Thymus (tissue), 11 donors: ENCODE data around the gene NR5A1. TPM values are rescaled to one million over a fixed set of nuclear protein-coding genes. Genes with fewer than 3 reads are reported as not detected.

ENCODE experiments used
- DNase-seq, 9 donors: peaks; one replicate each; pipeline ENCODE4 v3.0.0-alpha.2; 2013; ENCODE audit warnings: low spot score in 9 of 9, low read depth in 6 of 9, missing footprints in 1 of 9
- H3K27ac ChIP-seq, 2 donors: one replicate each; pipeline ENCODE4 v1.5.1; 2013; ENCODE audit warnings: control low read depth in 1 of 2, low read depth in 1 of 2, low read length in 1 of 2, mild to moderate bottlenecking in 1 of 2, moderate library complexity in 1 of 2
- H3K27me3 ChIP-seq, 2 donors: one replicate each; pipeline ENCODE4 v1.5.1; 2013; ENCODE audit warnings: low read length in 1 of 2; ENCODE audit not compliant: control insufficient read depth in 2 of 2, insufficient read depth in 1 of 2
- H3K36me3 ChIP-seq, 2 donors: one replicate each; pipeline ENCODE4 v1.5.1; 2013; ENCODE audit warnings: low read length in 1 of 2, mild to moderate bottlenecking in 1 of 2, moderate library complexity in 1 of 2; ENCODE audit not compliant: control insufficient read depth in 2 of 2, insufficient read depth in 2 of 2
- H3K4me1 ChIP-seq, 2 donors: one replicate each; pipeline ENCODE4 v1.5.1; 2013; ENCODE audit warnings: low read length in 2 of 2; ENCODE audit not compliant: control insufficient read depth in 2 of 2, insufficient read depth in 2 of 2
- H3K4me3 ChIP-seq, 2 donors: one replicate each; pipeline ENCODE4 v1.5.1; 2013; ENCODE audit warnings: low read length in 2 of 2, control low read depth in 1 of 2, mild to moderate bottlenecking in 1 of 2
- H3K9me3 ChIP-seq, 2 donors: one replicate each; pipeline ENCODE4 v1.5.1; 2013; ENCODE audit warnings: low read length in 1 of 2, mild to moderate bottlenecking in 1 of 2; ENCODE audit not compliant: control insufficient read depth in 2 of 2, insufficient read depth in 1 of 2
- WGBS: extraction: QIAGEN DNeasy Blood & Tissue Kit; methylation state at CpG from one replicate; pipeline ENCODE4 v1.1.7; 2013; 5-methylcytosine and 5-hydroxymethylcytosine counted together
- polyA plus RNA-seq: library from polyadenylated mRNA; stranded (reverse); fragments of 200-250 nt; gene quantifications from one replicate; pipeline ENCODE4 v1.2.3, GENCODE V29; 2013
- total RNA-seq: library from RNA; stranded (reverse); fragments of 120-200 nt; gene quantifications from one replicate; pipeline ENCODE4 v1.2.4, GENCODE V29; 2013
- donor health status: healthy.

The NR5A1 gene
- total and polyA plus RNA-seq, 2 donors = 0.46 to 0.52 TPM

DNA sequence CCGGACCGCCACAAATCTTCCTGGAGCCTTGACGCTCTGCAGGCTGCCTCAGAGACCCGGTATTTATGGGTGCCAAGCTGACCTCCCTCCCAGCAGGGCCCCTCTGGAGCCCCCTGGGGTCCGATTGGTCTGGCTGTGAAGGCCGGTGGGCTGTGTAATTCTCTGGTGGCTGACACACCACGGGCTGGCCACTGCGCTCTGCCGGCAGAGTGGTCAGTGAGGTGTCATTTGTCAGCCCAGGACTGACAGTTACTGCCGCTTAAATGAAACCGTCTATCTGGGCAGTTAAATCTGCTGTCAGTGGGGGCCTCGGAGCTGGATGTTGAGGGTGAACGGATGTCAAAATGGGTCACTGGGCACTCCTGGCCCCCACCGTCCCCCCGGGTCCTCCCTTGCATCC, 10.7 kb downstream of the NR5A1 start:
- no peak for DNase-seq
- WGBS = 59% methylated on average over 15 of the region's 15 CpGs
- H3K27ac ChIP-seq = peak overlapping the region in 1 of 2 donors; percentile 26

DNA sequence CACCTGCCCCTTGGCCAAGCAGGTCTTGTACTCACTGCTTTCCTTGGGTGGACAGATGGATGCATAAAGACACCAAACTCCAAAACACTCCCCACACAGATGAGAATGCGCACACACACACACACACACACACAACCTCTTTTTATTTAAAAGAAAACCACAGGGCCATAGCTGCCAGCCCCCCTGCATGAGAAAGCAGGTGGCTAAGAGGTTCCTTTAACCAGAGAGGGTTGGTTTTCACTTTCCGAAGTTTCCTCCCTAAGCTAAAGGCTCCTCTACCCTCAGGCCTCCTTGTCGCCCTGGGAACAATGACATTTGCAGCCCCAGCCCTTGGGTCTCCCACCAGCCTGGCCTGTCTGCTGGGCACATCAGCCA, 11.1 kb downstream of the NR5A1 start:
- peaks cover 0 to 1% of the 10 kb centered on the region in 2 donors for H3K9me3 ChIP-seq
- H3K27me3 ChIP-seq = peaks cover 0 to 14% of the 10 kb centered on the region in 2 donors
- DNase-seq = peak in 7 of 9 donors; percentile 9 to 78 (median 34)
- peak overlapping the region in 1 of 2 donors; percentile 28 for H3K27ac ChIP-seq
- peaks cover 17 to 41% of the 10 kb centered on the region in 2 donors for H3K4me1 ChIP-seq
- no peak overlapping the region for H3K4me3 ChIP-seq
- WGBS = 7% methylated on average over 3 of the region's 3 CpGs
- H3K36me3 ChIP-seq = no peaks in the 10 kb centered on the region

More for the DNA sequence above, 10.7 kb downstream of the NR5A1 start:
- Histone ChIP-seq H3K9me3 (peaks cover 0 to 1% of the 10 kb centered on the region in 2 donors), H3K4me3 (no peak overlapping the region), H3K36me3 (no peaks in the 10 kb centered on the region), H3K4me1 (peaks cover 17 to 41% of the 10 kb centered on the region in 2 donors), H3K27me3 (peaks cover 1 to 18% of the 10 kb centered on the region in 2 donors)

DNA sequence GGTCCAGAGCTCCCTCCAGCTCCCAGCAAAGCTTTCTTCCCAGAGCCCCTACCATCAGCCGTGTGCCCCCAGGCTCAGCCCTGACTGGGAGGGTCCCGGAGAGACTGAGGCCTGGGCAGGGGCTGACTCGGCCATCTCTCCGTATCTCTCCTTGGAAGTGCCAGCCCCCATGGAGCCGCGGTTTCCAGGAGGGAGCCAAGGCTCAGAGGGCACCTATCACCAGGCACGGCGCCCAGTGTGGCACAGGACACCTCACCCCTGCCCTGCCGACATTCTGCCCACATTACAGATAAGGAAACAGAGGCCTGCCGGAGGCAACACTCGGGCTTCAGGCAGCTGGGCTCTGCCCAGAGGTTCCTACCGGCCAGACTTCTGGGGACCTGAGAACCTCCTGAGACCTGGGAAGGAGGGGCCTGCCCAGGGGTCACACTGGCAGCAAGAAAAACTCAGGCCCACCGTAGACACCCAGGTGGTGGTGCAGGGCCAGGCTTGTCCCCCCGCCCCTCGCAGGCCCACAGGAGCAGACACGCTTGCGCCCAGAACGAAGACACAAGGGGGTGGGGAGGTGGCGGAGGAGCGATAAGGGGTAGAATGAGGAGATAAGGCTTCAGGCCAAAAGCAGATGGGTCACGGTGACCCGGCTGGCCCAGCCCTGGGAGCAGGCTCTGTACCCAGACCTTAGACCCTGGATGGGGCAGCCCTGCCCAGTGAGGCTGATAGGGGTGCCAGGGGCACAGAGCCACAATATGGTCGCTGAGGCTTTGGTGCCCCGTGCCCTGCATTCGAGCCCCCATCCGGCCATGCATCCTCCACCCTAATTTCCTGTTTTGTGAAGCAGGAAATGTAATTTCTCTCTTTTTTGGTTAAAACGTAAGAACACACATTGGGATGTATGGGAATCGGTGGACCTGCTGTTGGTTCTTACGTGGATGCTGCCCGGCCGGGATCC, 11.8 kb downstream of the NR5A1 start:
- WGBS = 58% methylated on average over 31 of the region's 31 CpGs
- Histone ChIP-seq H3K4me3 (no peak overlapping the region), H3K4me1 (peaks cover 17 to 41% of the 10 kb centered on the region in 2 donors), H3K9me3 (peaks cover 0 to 1% of the 10 kb centered on the region in 2 donors), H3K27ac (peak overlapping the region in 1 of 2 donors; percentile 28), H3K36me3 (no peaks in the 10 kb centered on the region), H3K27me3 (peaks cover 0 to 7% of the 10 kb centered on the region in 2 donors)
- peak in 3 of 9 donors; percentile 11 to 26 (median 16) for DNase-seq

DNA sequence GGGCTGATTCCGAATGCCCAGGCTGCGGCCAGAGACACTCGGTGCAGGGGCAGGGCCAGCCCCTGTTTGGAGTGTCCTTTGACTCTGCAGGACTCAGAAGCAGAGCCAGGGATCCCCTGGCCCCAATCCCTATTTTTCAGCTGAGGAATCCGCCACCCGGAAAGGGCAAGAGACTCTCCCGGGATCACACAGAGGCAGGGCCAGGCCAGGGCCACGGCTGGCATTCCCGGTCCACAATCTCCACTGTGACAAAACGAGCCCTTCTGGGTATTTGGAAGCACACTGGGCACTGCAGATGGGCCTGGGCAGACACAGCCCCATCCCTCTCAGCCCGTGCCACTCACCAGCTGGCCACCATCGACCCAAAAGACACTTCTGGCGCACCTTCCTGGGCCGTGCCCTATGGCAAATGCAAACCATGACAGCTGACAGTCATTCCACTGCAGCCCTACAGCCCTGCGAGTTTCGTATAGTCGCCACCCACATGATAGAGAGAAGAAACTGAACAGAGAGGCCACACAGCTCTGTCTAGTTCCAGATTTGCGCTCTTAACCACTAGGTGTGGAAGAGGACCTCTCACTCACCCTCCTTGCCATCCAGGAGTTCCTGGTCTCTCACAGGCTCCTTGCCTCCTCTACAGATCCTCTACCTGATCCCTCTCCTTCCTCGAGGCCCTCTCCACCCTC, 13.3 kb downstream of the NR5A1 start:
- H3K27ac ChIP-seq = no peak overlapping the region
- 86% methylated on average over 18 of the region's 18 CpGs for WGBS
- no peak overlapping the region for H3K4me3 ChIP-seq
- no peak for DNase-seq
- H3K36me3 ChIP-seq = no peaks in the 10 kb centered on the region
- peaks cover 0 to 10% of the 10 kb centered on the region in 2 donors for H3K27me3 ChIP-seq
- H3K4me1 ChIP-seq = peaks cover 17 to 41% of the 10 kb centered on the region in 2 donors
- H3K9me3 ChIP-seq = peaks cover 0 to 1% of the 10 kb centered on the region in 2 donors

DNA sequence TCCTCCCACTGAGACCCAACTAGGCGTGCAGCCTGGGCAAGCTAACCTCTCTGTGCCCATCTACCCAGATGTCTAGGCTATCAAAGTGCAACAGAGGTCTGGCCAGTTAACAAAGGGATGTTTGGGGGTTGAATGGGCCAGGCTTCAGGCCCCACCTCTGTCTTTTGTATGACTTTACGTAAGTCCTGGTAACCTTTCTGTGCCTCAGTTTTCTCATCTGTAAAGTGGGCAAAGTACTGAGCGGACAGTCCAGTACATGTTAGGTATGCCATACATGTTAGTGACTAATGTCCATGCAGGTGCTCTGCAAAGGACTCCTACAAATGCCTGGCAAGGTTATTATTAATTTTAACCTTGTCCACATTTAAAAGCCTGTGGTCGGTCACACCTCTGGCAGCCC, 14.0 kb downstream of the NR5A1 start:
- 96% methylated on average over 4 of the region's 4 CpGs for WGBS

DNA sequence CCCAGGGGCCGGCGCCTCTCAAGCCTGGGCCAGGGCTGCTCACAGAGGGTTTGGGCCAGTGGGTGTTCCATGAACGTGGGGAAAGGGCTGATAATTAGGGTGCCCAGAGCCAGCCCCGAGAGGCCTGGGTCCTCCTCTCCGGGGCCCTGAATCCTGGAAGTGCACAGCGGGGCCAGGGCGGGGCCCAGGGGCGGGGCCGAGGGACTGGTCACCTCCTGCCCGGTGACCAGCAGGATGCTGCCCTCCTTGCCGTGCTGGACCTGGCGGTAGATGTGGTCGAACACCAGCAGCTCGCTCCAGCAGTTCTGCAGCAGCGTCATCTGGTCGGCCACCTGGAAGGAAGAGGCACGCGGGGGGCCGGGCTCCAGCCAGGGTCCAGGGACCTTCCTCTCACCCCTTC, 14.4 kb downstream of the NR5A1 start:
- no peak overlapping the region for H3K4me3 ChIP-seq
- no peak overlapping the region for H3K27ac ChIP-seq
- H3K4me1 ChIP-seq = peaks cover 17 to 41% of the 10 kb centered on the region in 2 donors
- H3K36me3 ChIP-seq = no peaks in the 10 kb centered on the region
- no peak for DNase-seq
- H3K9me3 ChIP-seq = peaks cover 0 to 1% of the 10 kb centered on the region in 2 donors
- 96% methylated on average over 19 of the region's 19 CpGs for WGBS
- H3K27me3 ChIP-seq = peaks cover 0 to 17% of the 10 kb centered on the region in 2 donors

More for the DNA sequence above, 14.0 kb downstream of the NR5A1 start:
- no peak overlapping the region for H3K4me3 ChIP-seq
- H3K36me3 ChIP-seq = no peaks in the 10 kb centered on the region
- H3K4me1 ChIP-seq = peaks cover 17 to 41% of the 10 kb centered on the region in 2 donors
- peaks cover 0 to 1% of the 10 kb centered on the region in 2 donors for H3K9me3 ChIP-seq
- peaks cover 0 to 13% of the 10 kb centered on the region in 2 donors for H3K27me3 ChIP-seq
- DNase-seq = no peak
- no peak overlapping the region for H3K27ac ChIP-seq

DNA sequence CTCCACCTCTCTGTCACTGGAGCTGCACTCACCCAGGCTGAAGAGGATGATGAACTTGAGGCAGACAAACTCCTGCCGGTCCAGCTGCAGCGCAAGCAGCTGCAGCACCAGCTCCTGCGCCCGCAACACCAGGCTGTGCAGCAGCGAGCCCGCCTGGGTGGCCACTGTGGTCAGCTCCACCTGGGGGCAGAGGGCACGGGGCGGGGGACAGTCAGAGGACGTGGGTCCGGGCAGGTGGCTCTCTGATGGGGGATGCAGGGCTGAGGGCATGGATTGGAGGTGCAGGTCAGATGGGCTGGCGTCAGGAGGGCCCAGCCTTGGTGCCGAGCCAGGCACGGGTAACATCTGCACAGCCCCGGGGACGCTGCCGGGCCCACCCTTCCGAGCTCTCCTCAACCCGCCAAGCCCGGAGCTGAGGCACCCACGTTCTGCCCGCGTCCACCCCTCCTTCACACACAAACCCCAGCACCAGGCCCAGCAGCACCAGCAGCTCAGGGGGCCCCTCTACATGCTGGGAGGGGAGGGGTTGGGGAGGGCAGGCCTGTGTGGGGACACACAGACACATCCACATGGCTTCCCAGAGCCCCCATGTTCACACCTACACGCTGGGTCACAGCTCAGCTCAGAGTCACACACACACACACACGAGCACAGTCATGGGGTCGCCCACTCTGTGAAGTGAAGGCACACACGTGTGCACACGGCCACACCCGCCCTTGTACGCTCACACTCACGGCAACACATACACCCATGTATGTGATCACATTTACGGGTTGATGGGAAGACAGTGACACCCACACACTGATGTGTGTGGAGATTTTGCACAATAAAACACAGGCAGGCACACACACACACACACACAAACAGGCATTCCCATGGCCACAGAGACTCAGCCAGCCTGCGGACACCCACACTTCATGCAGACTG, 15.9 kb downstream of the NR5A1 start:
- H3K9me3 ChIP-seq = peaks cover 0 to 1% of the 10 kb centered on the region in 2 donors
- peaks cover 0 to 32% of the 10 kb centered on the region in 2 donors for H3K27me3 ChIP-seq
- DNase-seq = no peak
- H3K4me1 ChIP-seq = peaks cover 11 to 30% of the 10 kb centered on the region in 2 donors
- no peaks in the 10 kb centered on the region for H3K36me3 ChIP-seq
- H3K4me3 ChIP-seq = no peak overlapping the region
- 96% methylated on average over 32 of the region's 32 CpGs for WGBS
- no peak overlapping the region for H3K27ac ChIP-seq

DNA sequence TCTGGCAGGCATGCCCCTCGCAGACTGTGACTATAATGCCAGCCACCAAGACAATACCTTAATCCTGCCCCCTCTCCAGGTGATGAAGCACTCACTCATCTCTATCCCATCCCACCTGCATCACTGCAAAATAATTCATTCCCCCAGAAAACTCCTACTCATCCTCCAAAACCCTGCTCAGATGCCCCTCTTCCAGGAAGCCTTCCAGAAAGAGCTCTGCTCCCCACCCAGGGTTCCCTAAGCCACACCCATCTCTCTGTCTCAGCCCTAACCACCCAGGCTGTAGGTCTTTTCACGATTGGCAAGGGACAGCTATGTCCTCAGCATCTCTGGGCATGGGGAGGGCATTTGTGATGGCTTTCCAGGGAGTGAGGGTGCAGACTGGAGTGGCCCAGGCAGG, 17.2 kb downstream of the NR5A1 start:
- WGBS = 96% methylated on average over 2 of the region's 2 CpGs
- H3K9me3 ChIP-seq = peaks cover 0 to 1% of the 10 kb centered on the region in 2 donors
- no peaks in the 10 kb centered on the region for H3K36me3 ChIP-seq
- H3K4me3 ChIP-seq = no peak overlapping the region
- no peak for DNase-seq
- peaks cover 0 to 17% of the 10 kb centered on the region in 2 donors for H3K4me1 ChIP-seq
- no peak overlapping the region for H3K27ac ChIP-seq
- H3K27me3 ChIP-seq = peaks cover 0 to 45% of the 10 kb centered on the region in 2 donors
